ENCODE data around the gene RUNX2.

DNA sequence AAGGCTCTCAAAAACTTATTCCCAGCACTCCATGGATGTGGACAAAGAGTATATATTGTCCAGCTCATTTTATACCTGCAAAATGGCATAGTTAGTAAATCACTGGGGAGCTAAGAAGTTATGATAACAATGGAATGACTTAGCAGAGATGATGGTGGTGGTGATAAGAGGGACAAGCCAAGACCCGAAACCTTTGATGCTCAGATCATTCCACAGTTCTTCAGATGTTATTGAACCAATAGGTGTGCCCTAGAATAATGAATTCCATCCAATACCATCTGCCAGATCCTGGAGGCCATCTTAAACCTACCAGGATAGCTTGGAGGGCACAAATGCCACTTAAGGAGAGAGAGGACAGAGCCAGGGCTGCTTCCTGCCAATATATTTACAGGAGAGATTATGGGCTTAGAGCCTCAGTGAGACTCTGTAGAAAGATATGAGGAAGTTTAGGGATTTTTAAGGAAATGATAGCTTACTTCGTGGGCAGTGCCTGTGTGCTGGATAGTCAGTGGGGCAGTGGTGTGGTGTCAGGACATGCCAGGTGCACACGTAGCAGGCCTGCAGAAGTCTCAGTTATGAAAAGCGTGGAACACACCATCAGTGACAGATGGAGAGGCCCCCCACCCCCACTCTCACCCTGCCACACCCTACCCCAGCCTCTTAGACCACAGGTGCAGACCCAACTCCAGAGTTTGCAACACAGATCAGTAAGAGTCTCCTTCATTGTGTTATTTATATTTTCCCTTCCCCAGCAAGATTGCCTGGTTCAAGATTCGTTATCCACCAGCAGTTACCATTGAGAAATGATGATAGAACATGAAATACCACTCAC, 259.3 kb downstream of the RUNX2 start:
- TF ChIP-seq, protein P1, sequence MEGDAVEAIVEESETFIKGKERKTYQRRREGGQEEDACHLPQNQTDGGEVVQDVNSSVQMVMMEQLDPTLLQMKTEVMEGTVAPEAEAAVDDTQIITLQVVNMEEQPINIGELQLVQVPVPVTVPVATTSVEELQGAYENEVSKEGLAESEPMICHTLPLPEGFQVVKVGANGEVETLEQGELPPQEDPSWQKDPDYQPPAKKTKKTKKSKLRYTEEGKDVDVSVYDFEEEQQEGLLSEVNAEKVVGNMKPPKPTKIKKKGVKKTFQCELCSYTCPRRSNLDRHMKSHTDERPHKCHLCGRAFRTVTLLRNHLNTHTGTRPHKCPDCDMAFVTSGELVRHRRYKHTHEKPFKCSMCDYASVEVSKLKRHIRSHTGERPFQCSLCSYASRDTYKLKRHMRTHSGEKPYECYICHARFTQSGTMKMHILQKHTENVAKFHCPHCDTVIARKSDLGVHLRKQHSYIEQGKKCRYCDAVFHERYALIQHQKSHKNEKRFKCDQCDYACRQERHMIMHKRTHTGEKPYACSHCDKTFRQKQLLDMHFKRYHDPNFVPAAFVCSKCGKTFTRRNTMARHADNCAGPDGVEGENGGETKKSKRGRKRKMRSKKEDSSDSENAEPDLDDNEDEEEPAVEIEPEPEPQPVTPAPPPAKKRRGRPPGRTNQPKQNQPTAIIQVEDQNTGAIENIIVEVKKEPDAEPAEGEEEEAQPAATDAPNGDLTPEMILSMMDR (IDR thresholded peaks at IDR 0.05), result no peak
- TF ChIP-seq POLR2A (IDR thresholded peaks at IDR 0.05), result no peak
